Measurements from ENCODE around the gene ZBED4.

The ZBED4 gene

DNA sequence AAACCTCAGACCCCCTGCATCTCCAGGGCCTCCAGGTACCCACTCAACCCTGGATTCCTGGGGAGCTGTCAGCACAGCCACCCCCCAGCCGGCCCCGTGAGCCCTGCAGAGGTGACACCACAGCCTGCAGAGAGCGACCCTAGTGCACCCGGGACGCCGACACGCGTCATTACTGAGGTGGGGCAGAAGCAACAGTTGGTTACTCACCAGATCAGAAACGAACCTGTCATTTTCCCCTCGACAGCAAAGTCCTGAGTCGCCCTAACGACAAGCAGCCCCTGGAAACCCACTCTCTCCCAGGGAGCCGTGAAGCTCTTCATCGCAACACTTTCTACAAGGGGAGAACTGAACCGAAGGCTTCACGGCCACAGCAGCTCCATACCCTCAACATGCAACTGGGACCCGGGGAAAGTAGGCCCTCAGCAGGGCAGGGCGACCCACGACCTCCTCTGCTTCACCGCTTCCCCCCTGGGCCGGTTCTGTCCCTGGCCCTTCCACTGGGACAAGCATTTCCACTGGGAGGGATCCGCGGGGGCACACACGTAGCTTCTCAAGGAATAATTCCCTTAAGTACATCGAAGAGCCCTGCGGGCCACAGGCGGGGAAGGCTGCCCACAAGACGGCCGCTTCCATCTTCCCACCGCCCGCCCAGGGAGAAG is 27.6 kb upstream of the ZBED4 start:
- H3K27me3 ChIP-seq (ENCODE audit: low read length): no peaks in the 10 kb centered on the region
- peaks cover 10% of the 10 kb centered on the region for H3F3A ChIP-seq (ENCODE audit: insufficient read depth)
- peaks cover 55% of the 10 kb centered on the region for H3K79me2 ChIP-seq (ENCODE audit: insufficient read depth, low read length)
- peak overlapping the region; percentile 77 for H3K4me2 ChIP-seq (ENCODE audit: low read depth, low read length, poor library complexity, severe bottlenecking)
- H3K36me3 ChIP-seq (ENCODE audit: low read length): peaks cover 4% of the 10 kb centered on the region; the same call in 1 of the 2 replicates
- H4K20me1 ChIP-seq (ENCODE audit: low read depth, low read length): peaks cover 7% of the 10 kb centered on the region; the same call in 1 of the 2 replicates
- H3K9me2 ChIP-seq (replicated peaks; ENCODE audit: insufficient read depth, low read length): no peaks in the 10 kb centered on the region
- TF ChIP-seq EZH2phosphoT487 (conservative IDR thresholded peaks at IDR 0.05; ENCODE audit: low read length): no peak
- TF ChIP-seq, protein P1, sequence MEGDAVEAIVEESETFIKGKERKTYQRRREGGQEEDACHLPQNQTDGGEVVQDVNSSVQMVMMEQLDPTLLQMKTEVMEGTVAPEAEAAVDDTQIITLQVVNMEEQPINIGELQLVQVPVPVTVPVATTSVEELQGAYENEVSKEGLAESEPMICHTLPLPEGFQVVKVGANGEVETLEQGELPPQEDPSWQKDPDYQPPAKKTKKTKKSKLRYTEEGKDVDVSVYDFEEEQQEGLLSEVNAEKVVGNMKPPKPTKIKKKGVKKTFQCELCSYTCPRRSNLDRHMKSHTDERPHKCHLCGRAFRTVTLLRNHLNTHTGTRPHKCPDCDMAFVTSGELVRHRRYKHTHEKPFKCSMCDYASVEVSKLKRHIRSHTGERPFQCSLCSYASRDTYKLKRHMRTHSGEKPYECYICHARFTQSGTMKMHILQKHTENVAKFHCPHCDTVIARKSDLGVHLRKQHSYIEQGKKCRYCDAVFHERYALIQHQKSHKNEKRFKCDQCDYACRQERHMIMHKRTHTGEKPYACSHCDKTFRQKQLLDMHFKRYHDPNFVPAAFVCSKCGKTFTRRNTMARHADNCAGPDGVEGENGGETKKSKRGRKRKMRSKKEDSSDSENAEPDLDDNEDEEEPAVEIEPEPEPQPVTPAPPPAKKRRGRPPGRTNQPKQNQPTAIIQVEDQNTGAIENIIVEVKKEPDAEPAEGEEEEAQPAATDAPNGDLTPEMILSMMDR (IDR thresholded peaks at IDR 0.05; ENCODE audit: insufficient read depth, low read length, poor library complexity, severe bottlenecking): no peak
- H3K27ac ChIP-seq (ENCODE audit: low read depth, low read length): peak overlapping the region; percentile 49; the same call in 1 of the 2 replicates
- no peak overlapping the region for H2AFZ ChIP-seq (ENCODE audit: low read depth, low read length, severe bottlenecking)
- H3K4me3 ChIP-seq (ENCODE audit: insufficient read depth, low read length, poor library complexity, severe bottlenecking): peak overlapping the region; percentile 74
- H3K9me3 ChIP-seq (ENCODE audit: insufficient read depth, low read length): no peaks in the 10 kb centered on the region
- peak overlapping the region; percentile 77 for H3K9ac ChIP-seq (ENCODE audit: low read length)

DNA sequence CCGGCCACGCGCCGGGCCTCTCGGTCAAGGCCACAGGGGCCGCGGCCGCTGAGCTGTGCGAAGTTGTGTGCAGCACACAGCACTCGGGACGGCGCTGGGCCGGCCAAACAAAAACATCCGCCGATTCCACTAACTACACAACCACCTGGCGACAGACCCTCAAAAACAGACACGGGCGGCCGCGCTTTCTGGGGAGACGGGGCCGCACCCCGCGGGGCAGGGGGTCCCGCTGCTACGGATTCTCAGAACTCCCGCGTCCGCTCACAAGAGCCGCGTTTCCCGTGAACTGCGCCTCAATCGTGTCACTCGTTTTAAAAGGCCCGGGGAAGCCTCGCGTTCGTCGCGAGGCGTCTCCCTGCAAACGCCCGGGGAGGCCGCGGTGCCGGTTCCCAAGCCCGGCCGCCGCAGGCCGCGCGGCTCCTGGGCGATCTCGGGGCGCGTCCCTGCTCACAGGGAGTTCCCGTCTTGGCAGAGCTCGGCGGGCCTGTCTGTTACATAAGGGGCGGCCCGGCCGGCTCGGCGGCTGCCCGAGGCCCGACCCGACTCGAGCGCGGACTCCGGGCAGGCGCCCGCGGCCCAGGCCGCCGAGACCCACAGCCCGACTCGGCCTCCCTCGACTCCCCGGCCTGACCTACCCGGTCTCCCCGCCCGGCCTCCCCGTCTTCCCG is 26.9 kb upstream of the ZBED4 start:
- TF ChIP-seq, protein P1 (IDR thresholded peaks at IDR 0.05; ENCODE audit: insufficient read depth, low read length, poor library complexity, severe bottlenecking): no peak
- no peak for TF ChIP-seq EZH2phosphoT487 (conservative IDR thresholded peaks at IDR 0.05; ENCODE audit: low read length)
- Histone ChIP-seq H3K9ac (ENCODE audit: low read length) (peak overlapping the region; percentile 77), H3F3A (ENCODE audit: insufficient read depth) (peaks cover 10% of the 10 kb centered on the region), H3K9me2 (replicated peaks; ENCODE audit: insufficient read depth, low read length) (no peaks in the 10 kb centered on the region), H3K9me3 (ENCODE audit: insufficient read depth, low read length) (no peaks in the 10 kb centered on the region), H3K4me2 (ENCODE audit: low read depth, low read length, poor library complexity, severe bottlenecking) (peak overlapping the region; percentile 77), H3K4me3 (ENCODE audit: insufficient read depth, low read length, poor library complexity, severe bottlenecking) (peak overlapping the region; percentile 74), H3K27ac (ENCODE audit: low read depth, low read length) (peak overlapping the region; percentile 49), H3K79me2 (ENCODE audit: insufficient read depth, low read length) (peaks cover 48% of the 10 kb centered on the region), H3K36me3 (ENCODE audit: low read length) (no peaks in the 10 kb centered on the region), H2AFZ (ENCODE audit: low read depth, low read length, severe bottlenecking) (no peak overlapping the region), H3K27me3 (ENCODE audit: low read length) (no peaks in the 10 kb centered on the region), H4K20me1 (ENCODE audit: low read depth, low read length) (peaks cover 7% of the 10 kb centered on the region; the same call in 1 of the 2 replicates)

DNA sequence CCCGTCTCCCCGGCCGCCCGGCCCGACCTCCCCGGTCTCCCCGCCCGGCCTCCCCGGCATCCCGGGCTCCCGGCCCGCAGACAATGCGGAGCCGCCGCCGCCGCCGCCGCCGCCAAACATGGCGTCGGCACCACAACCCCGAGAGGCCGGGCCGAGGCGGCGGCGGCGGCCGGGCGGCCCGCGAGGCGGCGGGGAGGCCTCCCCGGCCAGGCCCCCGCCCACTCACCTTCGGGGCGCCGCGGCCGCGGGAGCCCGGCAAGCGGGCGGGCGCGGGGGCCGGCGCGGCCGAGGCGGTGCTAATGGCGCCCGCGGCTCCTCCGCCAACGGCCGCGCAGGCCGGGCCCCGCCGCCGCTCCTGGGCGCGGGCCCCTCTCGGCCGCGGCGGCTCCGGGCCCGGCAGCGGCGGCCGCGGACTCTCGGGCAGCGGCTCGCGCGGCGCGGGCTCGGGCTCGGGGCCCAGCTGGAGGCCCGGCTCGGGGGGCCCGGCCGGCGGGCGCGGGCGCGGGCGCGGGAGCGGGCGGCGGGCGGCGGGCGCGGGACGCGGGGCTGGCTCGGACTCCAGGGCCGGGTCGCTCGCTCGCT is 26.3 kb upstream of the ZBED4 start:
- no peaks in the 10 kb centered on the region for H3K9me2 ChIP-seq (replicated peaks; ENCODE audit: insufficient read depth, low read length)
- peak overlapping the region; percentile 77 for H3K4me2 ChIP-seq (ENCODE audit: low read depth, low read length, poor library complexity, severe bottlenecking)
- peaks cover 43% of the 10 kb centered on the region for H3K79me2 ChIP-seq (ENCODE audit: insufficient read depth, low read length)
- H3K4me3 ChIP-seq (ENCODE audit: insufficient read depth, low read length, poor library complexity, severe bottlenecking): peak overlapping the region; percentile 74
- peak overlapping the region; percentile 77 for H3K9ac ChIP-seq (ENCODE audit: low read length)
- no peak overlapping the region for H2AFZ ChIP-seq (ENCODE audit: low read depth, low read length, severe bottlenecking)
- H3K27ac ChIP-seq (ENCODE audit: low read depth, low read length): peak overlapping the region; percentile 49
- no peaks in the 10 kb centered on the region for H3K36me3 ChIP-seq (ENCODE audit: low read length)
- no peaks in the 10 kb centered on the region for H3K27me3 ChIP-seq (ENCODE audit: low read length)
- H3K9me3 ChIP-seq (ENCODE audit: insufficient read depth, low read length): no peaks in the 10 kb centered on the region
- TF ChIP-seq EZH2phosphoT487 (conservative IDR thresholded peaks at IDR 0.05; ENCODE audit: low read length): no peak
- TF ChIP-seq, protein P1 (IDR thresholded peaks at IDR 0.05; ENCODE audit: insufficient read depth, low read length, poor library complexity, severe bottlenecking): no peak
- peaks cover 10% of the 10 kb centered on the region for H3F3A ChIP-seq (ENCODE audit: insufficient read depth)
- peaks cover 7% of the 10 kb centered on the region; the same call in 1 of the 2 replicates for H4K20me1 ChIP-seq (ENCODE audit: low read depth, low read length)
